K562 (cell line): ENCODE data around the gene SLC29A2. TPM values are rescaled to one million over a fixed set of nuclear protein-coding genes. Genes with fewer than 3 reads are reported as not detected.

Source experiments
- ATAC-seq: fragments of 200-7000 bp; cut with Tn5 transposase; 3 replicates; pipeline ENCODE4 v1.9.1; 2020; ENCODE audit warnings: moderate library complexity
- BruUV-seq: library from RNA; stranded (reverse); fragments of 400-500 nt; replicated peaks from 2 replicates; lab custom pipeline; 2021; lab: Mats Ljungman, UMichigan
- CTCF ChIA-PET: fragments of 300-600 bp; formaldehyde crosslinking; extraction: SDS; loops from one replicate; lab custom pipeline; 2021; ENCODE audit warnings: low intra/inter-chr PET ratio; lab: Yijun Ruan, JAX
- POLR2A ChIA-PET: fragments of 300-600, 350-650 bp; sonication (Branson Sonifier 250); formaldehyde crosslinking; extraction: SDS; loops from one replicate; lab custom pipeline; 2021; ENCODE audit warnings: antibody characterized with exemption, inconsistent platforms; lab: Yijun Ruan, JAX
- DNase-seq, 4 experiments: peaks; one replicate each; pipeline versions ENCODE4 v3.0.0 to v3.0.0-alpha.2; 2011 to 2018; ENCODE audit warnings: low spot score in 3 of 4, mixed read lengths in 3 of 4; ENCODE audit errors: extremely low read depth in 1 of 4
- FAIRE-seq: peaks from 2 replicates; lab custom pipeline; 2011; peaks lifted over from hg19 to GRCh38; lab: Jason Lieb, UNC
- H2AFZ ChIP-seq: 2 replicates; pipeline ENCODE4 v1.6.0; 2011; ENCODE audit warnings: low read depth, low read length, control low read depth, inconsistent platforms
- H3K27ac ChIP-seq: fragments of 200-600 bp; 3 replicates; pipeline ENCODE4 v1.8.0; 2011; ENCODE audit warnings: low read depth, mild to moderate bottlenecking, control low read depth, inconsistent platforms, low read length, moderate library complexity, mixed read lengths; ENCODE audit errors: extremely low read depth
- H3K27me3 ChIP-seq, 2 experiments: fragments of 300-600 bp in 1 of 2; 2 replicates in 1 of 2; 3 replicates in 1 of 2; pipeline versions ENCODE4 v1.6.0 to v1.8.0; 2011; ENCODE audit warnings: inconsistent platforms in 2 of 2, low read length in 2 of 2, mild to moderate bottlenecking in 1 of 2, mixed read lengths in 1 of 2, moderate library complexity in 1 of 2; ENCODE audit not compliant: control insufficient read depth in 2 of 2, insufficient read depth in 2 of 2
- H3K36me3 ChIP-seq: fragments of 300-600 bp; 3 replicates; pipeline ENCODE4 v1.8.0; 2011; ENCODE audit warnings: mild to moderate bottlenecking, low read length, inconsistent platforms; ENCODE audit not compliant: control insufficient read depth, insufficient read depth
- H3K4me1 ChIP-seq, 2 experiments: fragments of 200-600 bp in 1 of 2; replicated peaks in 1 of 2; 2 replicates in 1 of 2; 3 replicates in 1 of 2; pipeline versions ENCODE4 v1.5.1 to v1.8.0; 2011; ENCODE audit warnings: inconsistent platforms in 2 of 2, low read length in 2 of 2, mild to moderate bottlenecking in 1 of 2, mixed read lengths in 1 of 2, moderate library complexity in 1 of 2; ENCODE audit not compliant: control insufficient read depth in 2 of 2, insufficient read depth in 2 of 2
- H3K4me2 ChIP-seq: 2 replicates; pipeline ENCODE4 v1.6.1; 2011; ENCODE audit warnings: low read length, control low read depth, inconsistent platforms, mixed read lengths; ENCODE audit not compliant: insufficient read depth
- H3K4me3 ChIP-seq: fragments of 200-600 bp; sonication (generic), shearing (Covaris generic); 2 replicates; pipeline ENCODE4 v1.5.1; 2016; ENCODE audit warnings: control low read depth, inconsistent platforms
- H3K79me2 ChIP-seq: fragments of 200-600 bp; 3 replicates; pipeline ENCODE4 v1.8.0; 2011; ENCODE audit warnings: low read length, inconsistent platforms; ENCODE audit not compliant: control insufficient read depth, insufficient read depth
- H3K9ac ChIP-seq, 2 experiments: 2 replicates each; pipeline versions ENCODE4 v1.6.0 to v1.6.1; 2011; ENCODE audit warnings: low read depth in 2 of 2, low read length in 2 of 2, control low read depth in 1 of 2, inconsistent platforms in 1 of 2, mild to moderate bottlenecking in 1 of 2, mixed read lengths in 1 of 2; ENCODE audit not compliant: insufficient read depth in 1 of 2
- H3K9me1 ChIP-seq: one replicate; pipeline ENCODE4 v1.6.0; 2011; ENCODE audit warnings: inconsistent platforms, mild to moderate bottlenecking, low read length, moderate library complexity; ENCODE audit not compliant: control insufficient read depth, insufficient read depth
- H3K9me3 ChIP-seq: replicated peaks from 2 replicates; pipeline ENCODE4 v1.5.1; 2011; ENCODE audit warnings: low read depth, low read length, inconsistent platforms; ENCODE audit not compliant: control insufficient read depth, insufficient read depth
- H4K20me1 ChIP-seq: replicated peaks from 2 replicates; pipeline ENCODE4 v1.6.1; 2011; ENCODE audit warnings: low read length, inconsistent platforms, mixed read lengths; ENCODE audit not compliant: control insufficient read depth, insufficient read depth
- CHCHD3 ChIP-seq: fragments of 250-450 bp; sonication (Bioruptor Pico); IDR thresholded peaks from 2 replicates; pipeline ENCODE4 v2.1.2; 2022; ENCODE audit warnings: mild to moderate bottlenecking
- CREM ChIP-seq: IDR thresholded peaks from 2 replicates; pipeline ENCODE4 v1.6.1; 2014; ENCODE audit warnings: antibody characterized with exemption, low read depth
- FOXA3 ChIP-seq, 2 experiments: fragments of 450-650 bp in 1 of 2; sonication (generic) in 1 of 2; formaldehyde crosslinking; IDR thresholded peaks in 1 of 2; conservative IDR thresholded peaks in 1 of 2; 2 replicates each; pipeline versions ENCODE4 v1.4.0 to v1.8.0; 2020 to 2022; ENCODE audit warnings: mild to moderate bottlenecking in 2 of 2, missing genetic modification reagents in 1 of 2
- HNRNPK ChIP-seq: fragments of 200-400 bp; formaldehyde crosslinking; IDR thresholded peaks from one replicate; pipeline ENCODE4 v1.6.1; 2018; ENCODE audit warnings: mild to moderate bottlenecking, low read depth, low read length; ENCODE audit not compliant: poor library complexity, severe bottlenecking
- POLR2G ChIP-seq: fragments of 200-400 bp; formaldehyde crosslinking; IDR thresholded peaks from 2 replicates; pipeline ENCODE4 v1.6.1; 2017; ENCODE audit warnings: low read depth, mild to moderate bottlenecking, antibody characterized with exemption, low read length, moderate library complexity
- SP1 ChIP-seq: sonication (generic); formaldehyde crosslinking; IDR thresholded peaks from 2 replicates; pipeline ENCODE4 v1.8.1; 2022; ENCODE audit warnings: mild to moderate bottlenecking, missing genetic modification reagents
- ZNF174 ChIP-seq: fragments of 250-450 bp; sonication (Bioruptor Pico); IDR thresholded peaks from 2 replicates; pipeline ENCODE4 v1.4.0; 2020; ENCODE audit warnings: mild to moderate bottlenecking
- ZNF347 ChIP-seq: fragments of 450-650 bp; formaldehyde crosslinking; IDR thresholded peaks from 2 replicates; pipeline ENCODE4 v1.4.0; 2020; ENCODE audit warnings: low read depth, mild to moderate bottlenecking, moderate library complexity
- WGBS: fragments of 100-300 bp; shearing (Covaris generic); methylation state at CpG from one replicate; pipeline ENCODE4 v1.1.6; 2016; ENCODE audit warnings: low coverage, mixed read lengths; ENCODE audit not compliant: insufficient coverage; ENCODE audit errors: missing lambda C conversion rate; 5-methylcytosine and 5-hydroxymethylcytosine counted together
- in situ Hi-C: fragments of 300-500 bp; cut with MboI; formaldehyde crosslinking; loops from 4 replicates; pipeline ENCODE4 v1.15.0; 2018; ENCODE audit warnings: inconsistent platforms, mixed read lengths
- intact Hi-C: fragments of 100-400 bp; cut with micrococcal nuclease; formaldehyde crosslinking; loops from 2 replicates; pipeline ENCODE4 v1.14.2; 2022
- polyA plus RNA-seq, 8 experiments: library from polyadenylated mRNA; depleted of rRNA in 4 of 8; stranded (reverse) in 5 of 8; unstranded in 3 of 8; fragments of >200 nt; fragmentation: Nextera tagmentation in 2 of 8; fragmentation: Illumina TruSeq in 1 of 8; extraction: Ambion mirVana in 2 of 8; extraction: Trizol in 1 of 8; gene quantifications; 2 replicates each; pipeline versions ENCODE4 v1.2.1 to v1.2.3, GENCODE V29; 2011 to 2014; ENCODE audit warnings: inconsistent platforms in 1 of 8, missing spikeins in 1 of 8
- total RNA-seq, 7 experiments: library from RNA; depleted of rRNA in 6 of 7; stranded (reverse); fragments of >200 nt in 6 of 7; fragmentation: Illumina TruSeq in 2 of 7; extraction: Trizol in 2 of 7; gene quantifications; 2 replicates each; pipeline versions ENCODE4 v1.2.1 to v1.2.3, GENCODE V29; 2011 to 2021; ENCODE audit warnings: low replicate concordance in 1 of 7

SLC29A2 gene
- total and polyA plus RNA-seq, 9 of the 15 experiments (the other 6 are each of a cell fraction or from before 2014, with no cell fraction given): 2.4 to 48.6 (median 14.2) TPM

DNA sequence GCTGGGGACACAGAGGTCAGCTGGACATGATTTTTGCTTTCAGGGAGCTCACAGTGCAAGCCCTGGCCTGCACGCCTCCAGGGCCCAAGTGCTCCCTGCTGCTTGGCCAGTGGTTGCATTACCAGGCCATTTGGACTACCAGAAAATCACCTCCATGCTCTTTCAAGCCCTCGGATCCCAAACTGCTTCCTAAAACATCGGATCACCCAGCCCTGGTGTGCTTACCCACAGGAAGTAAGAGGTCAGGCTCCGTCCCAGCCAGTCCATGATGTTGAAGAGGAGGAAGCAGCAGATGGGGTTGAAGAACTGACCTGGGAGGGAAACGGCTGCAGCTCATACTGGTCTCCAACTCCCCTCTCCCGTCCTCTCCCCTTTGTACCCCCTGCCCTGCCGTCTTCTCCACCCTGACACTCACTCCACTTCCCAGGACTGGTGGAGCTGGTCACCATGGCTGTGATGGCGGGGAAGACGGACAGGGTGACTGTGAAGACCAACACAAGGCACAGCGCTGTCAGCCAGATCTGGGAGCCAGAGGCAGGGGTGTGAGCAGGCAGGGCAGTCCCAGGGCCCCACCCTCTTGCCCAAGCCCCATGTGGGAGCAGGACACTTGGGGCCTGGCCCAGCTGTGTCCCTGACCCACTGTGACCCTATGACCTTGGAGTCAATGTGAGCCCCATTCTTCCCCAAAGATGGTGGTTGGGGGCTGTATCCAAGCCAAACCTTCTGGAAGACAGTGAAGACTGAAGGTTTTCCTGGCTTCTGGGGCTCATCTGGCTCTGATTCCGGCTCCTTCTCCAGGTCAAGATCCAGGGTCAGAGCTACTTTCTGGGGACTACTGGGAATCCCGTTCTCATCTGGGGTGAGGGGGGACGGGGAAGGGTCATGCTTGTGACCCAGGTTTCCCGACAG lies 5.6 kb downstream of the SLC29A2 start (continued):
- TF ChIP-seq HNRNPK (no peak), CREM (no peak), ZNF174 (CRISPR knock-in tag) (no peak), SP1 (CRISPR knock-in tag) (no peak), ZNF347 (CRISPR knock-in tag) (no peak)
- TF ChIP-seq, all 486 proteins: peak for 11

DNA sequence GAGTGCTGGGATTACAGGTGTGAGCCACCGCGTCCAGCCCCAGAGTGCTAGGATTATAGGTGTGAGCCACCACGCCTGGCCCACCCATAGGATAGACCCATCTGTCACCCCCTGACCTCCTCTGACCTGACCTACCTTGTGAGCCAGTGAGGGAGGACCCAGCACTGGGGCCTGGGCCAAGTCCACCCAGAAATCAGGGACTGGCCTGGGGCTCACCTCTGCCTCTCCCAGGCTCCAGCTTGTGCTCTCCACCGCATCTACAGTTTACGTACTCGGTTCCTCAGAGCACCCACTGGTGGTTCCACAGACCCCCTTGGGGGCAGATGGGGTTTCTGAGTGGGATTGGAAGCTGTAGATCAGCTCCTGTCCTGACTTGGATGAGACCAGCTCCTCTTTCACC lies 6.4 kb downstream of the SLC29A2 start:
- no peaks in the 10 kb centered on the region for H3K9me3 ChIP-seq
- H3K4me3 ChIP-seq: no peak overlapping the region
- H3K79me2 ChIP-seq: peaks cover 32% of the 10 kb centered on the region
- 0 out of 4 replicates have a peak overlapping the region, but pooled peaks of 1 of the 2 experiments have one; percentile 46 for H3K9ac ChIP-seq
- H3K27me3 ChIP-seq: no peaks in the 10 kb centered on the region
- H3K9me1 ChIP-seq: peaks cover 7% of the 10 kb centered on the region
- ATAC-seq (no peak), FAIRE-seq (no peak), DNase-seq (peak in 2 of 4 experiments; percentile 10 to 18)
- H2AFZ ChIP-seq: no peak overlapping the region
- in situ Hi-C loops (no loop called here), intact Hi-C loops (no loop called here)
- no peak overlapping the region for H3K4me2 ChIP-seq
- H4K20me1 ChIP-seq: peaks cover 29% of the 10 kb centered on the region
- WGBS: 86% methylated on average over 5 of the region's 6 CpGs
- no peak for TF ChIP-seq FOXA3 (CRISPR knock-in tag; conservative IDR thresholded peaks at IDR 0.05 in 1 of 2, IDR thresholded peaks at IDR 0.05 in 1 of 2)
- TF ChIP-seq CHCHD3 (CRISPR knock-in tag): 0 out of 2 replicates have a peak, but pooled peaks have one; percentile 5
- peak; percentile 55 for TF ChIP-seq POLR2G
- H3K27ac ChIP-seq: no peak overlapping the region
- peaks cover 78% of the 10 kb centered on the region for H3K36me3 ChIP-seq
- POLR2A ChIA-PET: interaction anchor here (1.2 to 3.3 kb wide), 2 partner anchors 14 to 53 kb away, joined by 3 to 16 read pairs; no protein-coding TSS in a partner anchor
- CTCF ChIA-PET: no interaction called here
- peaks cover 8 to 47% of the 10 kb centered on the region in 2 experiments; a peak in 4 of 5 replicates for H3K4me1 ChIP-seq
- BruUV-seq: no TSS peak
